ENCODE results near the gene MTHFD2L. TPM values are rescaled to one million over a fixed set of nuclear protein-coding genes. Genes with fewer than 3 reads are reported as not detected.
A peak's percentile ranks its signal among the peaks of the same experiment; 100 is the strongest.

MTHFD2L gene
- polyA plus RNA-seq, 3 donors: 4.3 to 7.0 (median 4.8) TPM

GRCh38 chr4:74157154-74157553, 764 bp upstream of the MTHFD2L start:
- Histone ChIP-seq H2AFZ (ENCODE audit: insufficient read depth, low read depth, low read length, poor library complexity, severe bottlenecking) (peak overlapping the region; percentile 89), H3K4me2 (replicated peaks; ENCODE audit: extremely low read depth, low read length, poor library complexity, severe bottlenecking) (peak overlapping the region; percentile 89), H3K9ac (ENCODE audit: insufficient read depth, low read length, poor library complexity, severe bottlenecking) (peak overlapping the region; percentile 87), H4K20me1 (ENCODE audit: insufficient read depth, low read length) (no peaks in the 10 kb centered on the region), H3K27me3 (ENCODE audit: control insufficient read depth in 2 of 2, insufficient read depth in 2 of 2, low read length in 2 of 2) (no peaks in the 10 kb centered on the region), H3K4me3 (replicated peaks in 1 of 3; ENCODE audit: low read depth in 2 of 3, low read length in 3 of 3) (peak overlapping the region; percentile 58 to 80 (median 67)), H3K79me2 (ENCODE audit: insufficient read depth, low read length) (peaks cover 17% of the 10 kb centered on the region), H3K27ac (ENCODE audit: low read depth in 1 of 2, low read length in 2 of 2) (peak overlapping the region in 1 of 2 donors; percentile 89), H3K4me1 (ENCODE audit: control insufficient read depth in 1 of 2, insufficient read depth in 2 of 2, low read length in 2 of 2) (peaks cover 14 to 22% of the 10 kb centered on the region in 2 donors), H3K9me3 (replicated peaks in 1 of 2; ENCODE audit: control insufficient read depth in 1 of 2, insufficient read depth in 1 of 2, low read length in 2 of 2) (no peaks in the 10 kb centered on the region), H3K36me3 (replicated peaks in 1 of 2; ENCODE audit: control insufficient read depth in 1 of 2, insufficient read depth in 2 of 2, low read length in 2 of 2) (peaks cover 6 to 17% of the 10 kb centered on the region in 2 donors)
- intact Hi-C loops (cut with micrococcal nuclease): no loop called here
- H3K36me3 Mint-ChIP-seq: peaks cover 19% of the 10 kb centered on the region in 2 donors
- peaks cover 19% of the 10 kb centered on the region for H3K4me1 Mint-ChIP-seq
- no peaks in the 10 kb centered on the region for H3K27me3 Mint-ChIP-seq (ENCODE audit: low read depth in 3 of 3)
- peak overlapping the region; percentile 85 to 92 for H3K4me3 Mint-ChIP-seq
- H3K27ac Mint-ChIP-seq: peak overlapping the region in 3 of 7 donors; percentile 8 to 88 (median 33)
- no peaks in the 10 kb centered on the region for H3K9me3 Mint-ChIP-seq
- WGBS (ENCODE audit: insufficient coverage): 0% methylated on average over 1 of the region's 2 CpGs
- TF ChIP-seq CTCF (IDR thresholded peaks at IDR 0.05): no peak
- DNase-seq: peak in 2 of 3 donors; percentile 7 to 12

GRCh38 chr4:74158466-74159142, 686 bp downstream of the MTHFD2L start:
- intact Hi-C loops (cut with micrococcal nuclease): no loop called here
- Histone ChIP-seq H3K36me3 (replicated peaks in 1 of 2; ENCODE audit: control insufficient read depth in 1 of 2, insufficient read depth in 2 of 2, low read length in 2 of 2) (peaks cover 6 to 21% of the 10 kb centered on the region in 2 donors), H3K4me2 (replicated peaks; ENCODE audit: extremely low read depth, low read length, poor library complexity, severe bottlenecking) (peak overlapping the region; percentile 89), H3K4me1 (ENCODE audit: control insufficient read depth in 1 of 2, insufficient read depth in 2 of 2, low read length in 2 of 2) (peaks cover 14 to 22% of the 10 kb centered on the region in 2 donors), H2AFZ (ENCODE audit: insufficient read depth, low read depth, low read length, poor library complexity, severe bottlenecking) (peak overlapping the region; percentile 89), H3K9me3 (replicated peaks in 1 of 2; ENCODE audit: control insufficient read depth in 1 of 2, insufficient read depth in 1 of 2, low read length in 2 of 2) (no peaks in the 10 kb centered on the region), H3K4me3 (replicated peaks in 1 of 3; ENCODE audit: low read depth in 2 of 3, low read length in 3 of 3) (peak overlapping the region; percentile 58 to 80 (median 67)), H3K27ac (ENCODE audit: low read depth in 1 of 2, low read length in 2 of 2) (peak overlapping the region; percentile 69 to 89), H4K20me1 (ENCODE audit: insufficient read depth, low read length) (no peaks in the 10 kb centered on the region), H3K27me3 (ENCODE audit: control insufficient read depth in 2 of 2, insufficient read depth in 2 of 2, low read length in 2 of 2) (no peaks in the 10 kb centered on the region), H3K9ac (ENCODE audit: insufficient read depth, low read length, poor library complexity, severe bottlenecking) (peak overlapping the region; percentile 87), H3K79me2 (ENCODE audit: insufficient read depth, low read length) (peaks cover 17% of the 10 kb centered on the region)
- Mint-ChIP-seq H3K9me3 (no peaks in the 10 kb centered on the region), H3K27ac (peak overlapping the region; percentile 87 to 98 (median 93)), H3K4me1 (peaks cover 19% of the 10 kb centered on the region), H3K27me3 (ENCODE audit: low read depth in 3 of 3) (no peaks in the 10 kb centered on the region), H3K4me3 (peak overlapping the region; percentile 91 to 97), H3K36me3 (peaks cover 23 to 27% of the 10 kb centered on the region in 2 donors)
- no peak for TF ChIP-seq CTCF (IDR thresholded peaks at IDR 0.05)
- no peak for DNase-seq
- 20% methylated on average over 8 of the region's 15 CpGs for WGBS (ENCODE audit: insufficient coverage)

Data from CD14-positive monocyte (primary cell).